HG03066 (cell line): ENCODE results near the gene MOB2.

Experiments
- ATAC-seq: cut with Tn5 transposase; IDR thresholded peaks from one replicate; pipeline ENCODE4 v1.9.1; 2021; ENCODE audit warnings: low read depth; ENCODE audit not compliant: unreplicated experiment

MOB2 gene

GRCh38 chr11:1487851-1488574 is 1.4 kb upstream of the MOB2 start:
- no peak for ATAC-seq

GRCh38 chr11:1487091-1487850 is 692 bp upstream of the MOB2 start:
- no peak for ATAC-seq

- no peak for ATAC-seq
Measured at GRCh38 chr11:1485504-1485885, 1.1 kb downstream of the MOB2 start.

DNA sequence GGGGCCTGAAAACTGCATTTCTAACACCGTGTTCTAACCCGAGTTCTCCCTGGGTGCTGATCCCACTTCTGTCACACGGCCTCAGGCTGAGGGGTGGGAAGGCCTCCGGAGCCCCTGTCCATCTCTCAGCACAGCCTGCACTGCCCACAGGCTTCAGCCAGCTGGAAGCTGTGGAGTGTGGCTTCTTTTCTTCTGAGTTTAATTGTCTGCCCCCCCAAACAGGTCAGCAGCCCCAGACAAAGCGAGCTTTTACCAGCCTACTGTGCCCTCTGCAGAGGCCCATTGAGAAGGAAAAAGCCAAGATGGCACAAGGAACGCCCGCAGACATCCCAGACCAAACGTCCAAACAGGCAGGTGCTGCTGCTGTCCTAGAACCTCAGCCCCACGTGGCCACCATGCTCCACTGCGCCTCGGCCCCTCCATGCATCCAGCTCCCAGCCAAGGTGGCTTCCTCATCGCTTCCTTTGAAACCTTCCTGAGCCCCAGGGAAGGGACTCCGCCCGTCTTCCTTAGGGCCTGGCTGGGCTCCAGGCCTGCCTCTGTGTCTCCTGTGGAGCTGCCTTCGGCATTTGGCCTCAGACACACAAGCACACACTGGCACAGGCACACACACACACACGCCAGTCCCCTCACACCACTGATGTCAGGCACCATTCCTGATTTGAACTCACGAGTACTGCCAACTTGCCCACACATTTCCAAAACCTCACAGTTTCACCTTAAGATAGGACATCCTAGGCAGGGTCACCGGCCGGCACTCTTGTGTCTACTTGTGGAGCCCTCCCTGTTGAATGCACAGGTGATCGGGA is 1.7 kb downstream of the MOB2 start:
- ATAC-seq: no peak

DNA sequence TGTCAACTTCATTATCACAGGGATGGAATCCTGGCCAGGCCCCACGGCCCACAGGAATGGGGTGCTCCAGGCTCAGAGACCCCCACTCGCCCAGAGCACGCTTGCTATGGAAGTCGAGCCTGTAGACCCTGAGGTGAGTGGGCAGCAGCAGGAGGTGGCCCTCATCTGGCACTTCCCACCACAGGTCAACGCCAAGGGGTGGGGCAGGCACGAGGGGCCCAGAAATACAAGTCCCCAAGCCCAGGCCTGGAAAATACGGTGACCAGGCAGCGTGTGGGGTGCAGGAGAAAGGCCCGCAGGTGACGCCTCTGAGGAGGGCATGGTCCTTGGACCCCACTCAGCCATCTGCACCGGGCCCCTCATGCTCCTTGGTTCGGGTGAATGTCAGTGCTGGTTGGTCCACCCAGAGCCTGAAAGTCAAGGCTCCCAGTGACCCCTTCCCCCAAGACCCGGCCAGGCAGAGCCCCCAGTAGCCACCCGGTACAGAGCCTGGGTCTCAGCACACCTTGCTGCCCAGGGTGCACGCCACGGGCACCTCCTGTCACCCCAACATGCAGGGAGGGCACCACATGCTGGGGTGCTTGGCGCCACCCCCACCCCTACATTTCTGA is 2.4 kb downstream of the MOB2 start:
- ATAC-seq: no peak

GRCh38 chr11:1483445-1483961 is 3.1 kb downstream of the MOB2 start:
- ATAC-seq: no peak

DNA sequence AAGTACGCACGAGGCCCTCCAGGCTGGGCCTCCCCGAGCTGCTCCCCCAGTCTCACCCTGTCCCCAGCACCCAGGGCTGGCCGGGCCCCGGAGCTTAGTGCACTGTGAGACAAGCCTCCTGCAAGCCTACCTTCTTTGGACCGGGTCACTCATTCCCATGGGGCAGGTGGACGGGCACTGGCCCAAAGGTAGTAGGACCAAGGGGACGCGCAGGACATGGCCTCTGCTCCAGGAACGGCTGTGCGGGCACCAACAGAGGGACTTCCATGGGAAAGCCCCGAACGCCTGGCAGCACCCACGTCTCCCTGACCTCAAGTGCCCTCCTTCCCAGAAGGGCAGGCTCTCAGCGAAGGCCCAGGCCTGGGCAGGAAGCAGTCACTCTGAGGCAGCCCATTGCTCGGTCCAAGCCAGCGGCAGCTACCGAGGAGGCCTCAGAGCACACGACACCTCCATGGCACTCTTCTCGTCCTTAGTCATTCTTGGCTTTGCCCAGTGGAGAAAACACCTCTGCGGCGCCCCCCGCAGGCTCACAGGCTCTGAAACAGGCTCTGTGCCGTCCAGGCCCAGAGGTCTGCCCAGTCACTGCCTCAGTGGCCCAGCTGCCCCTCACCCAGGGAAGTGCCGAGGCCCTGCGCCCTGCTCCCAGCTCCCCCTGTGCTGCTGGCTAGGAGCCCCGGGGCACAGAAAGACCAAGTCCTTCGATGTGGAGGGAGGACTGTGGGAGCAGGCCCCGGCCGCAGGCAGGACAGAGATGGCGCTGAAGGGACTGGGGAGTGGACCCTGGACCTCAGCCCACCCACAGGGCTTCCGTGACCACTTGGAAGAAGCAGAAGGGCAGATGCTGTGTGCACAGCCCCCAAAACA is 3.8 kb downstream of the MOB2 start:
- ATAC-seq: no peak

- no peak for ATAC-seq
Measured at GRCh38 chr11:1481861-1482441, 4.6 kb downstream of the MOB2 start.

GRCh38 chr11:1481483-1481825 is 5.1 kb downstream of the MOB2 start:
- no peak for ATAC-seq

DNA sequence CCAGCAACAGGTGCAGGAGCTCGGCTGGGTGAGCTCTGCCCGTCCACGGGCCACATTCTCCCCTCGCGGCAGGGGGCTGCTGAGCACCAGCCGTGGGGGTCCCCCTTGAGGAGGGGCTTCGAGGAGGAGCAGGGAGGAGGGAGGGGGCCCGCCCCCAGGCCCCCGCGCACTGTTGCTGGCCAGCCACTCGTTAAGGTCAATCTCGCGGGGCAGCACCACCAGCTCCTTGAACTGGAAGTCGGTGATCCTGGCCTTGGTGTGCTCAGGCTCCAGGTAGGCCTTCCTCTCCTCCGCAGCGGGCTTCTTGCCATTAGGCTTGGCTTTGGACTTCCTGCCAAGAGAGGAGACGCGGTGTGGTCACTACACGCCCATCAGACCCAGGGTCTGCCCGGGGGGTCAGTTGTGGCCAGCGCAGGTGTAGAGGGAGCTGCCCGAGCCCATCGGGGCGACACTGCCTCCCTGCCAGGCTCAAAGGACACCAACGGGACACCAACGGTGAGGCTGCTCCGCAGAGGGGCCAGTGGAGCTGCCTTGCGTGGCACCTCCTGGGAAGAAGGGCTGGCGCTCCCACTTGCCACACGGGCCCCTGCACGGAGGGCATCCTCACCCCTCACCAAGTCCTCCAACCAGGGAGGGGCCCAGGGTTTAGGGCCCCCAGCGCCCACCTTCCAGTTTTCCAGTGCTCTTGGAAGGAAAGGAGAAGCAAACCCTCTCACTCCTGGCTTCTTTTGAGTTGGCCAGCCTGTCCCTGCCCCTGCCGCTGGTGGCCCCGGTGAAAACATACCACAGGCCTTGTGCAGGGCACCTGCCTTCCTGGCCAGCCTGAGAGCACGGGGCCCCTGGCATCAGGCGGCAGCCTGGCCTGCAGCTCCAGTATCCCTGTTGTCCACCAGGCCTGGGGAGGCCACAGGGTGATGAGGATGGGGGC is 5.8 kb downstream of the MOB2 start:
- no peak for ATAC-seq

DNA sequence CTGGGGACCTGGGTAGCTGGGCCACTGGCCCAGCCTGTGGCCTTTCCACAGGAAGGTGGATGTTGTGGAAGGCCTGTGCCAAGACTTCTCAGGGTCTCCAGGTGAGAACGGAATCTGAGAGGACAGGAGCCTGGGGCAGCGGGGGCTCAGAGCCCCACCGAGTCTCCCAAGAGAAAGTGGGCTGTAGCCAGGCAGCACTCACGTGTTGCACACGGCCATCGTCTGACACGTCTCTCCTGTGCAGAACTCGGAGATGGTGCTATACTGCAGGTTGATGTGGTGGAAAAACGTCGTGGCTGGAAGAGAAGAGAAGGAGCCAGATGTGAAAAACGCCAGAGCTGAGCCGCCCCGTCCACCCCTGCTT is 6.4 kb downstream of the MOB2 start:
- no peak for ATAC-seq

- no peak for ATAC-seq
Measured at GRCh38 chr11:1479678-1480118, 6.9 kb downstream of the MOB2 start.

DNA sequence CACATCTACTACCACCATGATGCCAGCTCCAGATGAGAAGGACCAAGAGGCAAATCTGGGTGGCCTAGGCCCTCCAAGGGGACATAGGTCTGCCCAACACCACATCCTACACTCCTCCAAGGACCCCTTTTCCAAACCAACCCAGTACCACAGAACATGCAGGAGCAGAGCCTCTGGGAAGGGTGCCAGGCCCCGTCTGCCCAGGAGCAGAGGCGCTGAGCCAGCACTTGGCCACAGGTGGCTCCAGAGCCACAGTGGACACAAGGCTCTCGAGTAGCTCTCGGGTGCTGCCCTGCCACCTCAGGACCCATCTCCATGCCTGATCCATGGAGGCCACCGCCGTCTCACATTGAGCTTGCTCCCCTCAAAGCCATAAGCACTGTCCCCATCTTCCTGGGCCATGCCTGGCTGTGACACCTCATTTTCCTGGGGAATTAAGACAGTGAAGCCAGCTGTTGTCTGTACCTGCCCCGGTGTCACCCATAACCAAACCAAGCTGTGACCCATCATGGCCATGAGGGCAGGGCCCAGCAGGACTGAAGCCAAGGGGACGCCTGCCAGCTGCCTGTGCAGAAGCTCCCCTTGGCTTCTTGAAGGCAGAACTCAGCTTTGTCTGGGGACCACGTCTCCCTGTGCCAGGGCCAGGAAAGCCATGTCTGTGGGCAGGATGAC is 7.4 kb downstream of the MOB2 start:
- no peak for ATAC-seq

DNA sequence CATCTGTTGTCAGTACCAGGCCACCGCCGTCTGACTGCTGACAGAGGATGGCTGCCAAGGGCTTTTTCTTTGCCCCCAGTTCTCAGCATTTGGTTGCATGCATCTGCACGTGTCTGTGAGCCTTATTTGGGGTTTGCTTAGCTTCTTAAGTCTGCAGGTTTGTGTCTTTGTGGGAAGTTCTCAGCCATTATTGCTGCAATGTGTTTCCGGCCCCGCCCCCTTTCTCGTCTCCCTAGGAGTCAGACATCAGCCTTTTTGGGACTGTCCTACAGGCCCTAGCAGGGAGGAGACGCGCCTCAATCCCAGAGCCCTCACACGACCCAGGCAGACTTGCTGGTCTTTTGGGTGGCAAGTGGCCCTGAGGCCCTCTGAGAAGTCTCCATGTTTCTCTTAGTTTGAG is 8.0 kb downstream of the MOB2 start:
- no peak for ATAC-seq

DNA sequence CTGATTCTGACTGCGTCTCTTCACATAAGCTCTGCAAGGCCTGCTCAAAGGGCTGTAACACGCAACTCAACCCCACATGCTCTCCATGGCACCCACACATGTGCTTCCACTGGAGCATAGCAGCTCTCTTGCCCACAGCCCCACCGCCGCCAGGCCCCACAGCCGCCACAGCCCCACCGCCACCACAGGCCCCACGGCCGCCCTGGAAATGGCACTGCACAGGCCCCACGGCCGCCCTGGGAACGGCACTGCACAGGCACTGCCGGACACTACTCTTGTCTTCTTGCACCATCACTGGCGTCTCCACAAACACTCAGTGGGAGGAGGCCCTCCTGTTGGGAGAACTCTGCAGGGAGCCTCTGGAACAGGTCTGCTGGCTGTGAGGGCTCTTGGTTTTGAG is 8.6 kb downstream of the MOB2 start:
- no peak for ATAC-seq

DNA sequence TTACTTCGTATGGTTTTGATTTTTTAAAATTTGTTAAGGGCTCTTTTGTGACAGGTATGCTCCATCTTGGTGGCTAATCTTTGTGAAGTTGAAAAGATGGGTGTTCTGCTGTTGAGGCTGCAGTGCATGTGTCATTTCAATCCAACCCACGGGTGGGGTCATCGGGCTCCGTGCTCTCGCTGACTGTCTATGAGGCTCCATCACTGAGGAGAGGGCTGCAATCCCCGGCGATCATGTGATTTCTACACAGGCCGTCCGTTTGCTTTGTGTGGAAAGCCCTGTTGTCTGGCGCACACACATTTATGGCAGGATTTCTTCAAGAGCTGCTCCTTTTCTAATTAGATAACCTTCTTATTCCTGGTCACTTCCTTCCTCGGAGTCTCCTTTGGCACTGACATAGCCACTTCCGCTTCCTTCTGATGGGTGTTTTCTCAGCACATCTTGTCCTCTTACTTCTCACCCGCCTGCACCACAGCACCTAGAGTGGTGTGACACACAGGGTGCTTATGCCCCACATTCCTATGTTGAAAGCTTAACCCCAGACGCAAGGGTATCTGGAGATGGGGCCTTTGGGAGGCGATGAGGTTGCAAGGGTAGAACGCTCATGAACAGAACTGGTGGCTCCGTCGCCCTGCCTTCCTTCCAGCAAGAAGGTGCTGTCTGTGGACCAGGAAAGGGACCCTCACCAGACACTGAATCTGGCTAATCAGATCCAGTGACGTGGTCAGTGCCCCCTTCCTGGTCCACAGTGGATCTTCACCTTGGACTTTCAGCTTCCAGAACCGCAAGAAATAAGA is 9.4 kb downstream of the MOB2 start:
- ATAC-seq: no peak

DNA sequence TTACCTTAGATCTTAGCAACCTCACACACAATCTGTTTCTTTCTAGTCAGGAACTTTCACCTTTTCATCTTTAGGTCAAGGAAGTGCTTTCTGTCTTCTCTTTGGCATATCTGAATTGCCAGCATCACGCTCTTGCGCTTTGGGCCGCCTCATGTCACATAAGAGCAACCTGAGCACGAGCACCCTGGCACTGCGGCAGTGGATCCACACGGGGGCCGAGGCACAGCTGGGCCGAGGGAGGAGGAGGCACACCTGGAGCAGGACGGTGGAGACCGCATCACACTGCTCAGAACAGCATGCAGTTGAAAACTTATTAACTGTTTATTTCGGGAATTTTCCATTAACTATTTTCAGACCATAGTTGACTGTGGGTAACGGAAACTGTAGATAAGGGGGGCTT is 10.7 kb downstream of the MOB2 start:
- no peak for ATAC-seq
